CD4-positive, alpha-beta T cell treated with Interleukin-4 for 4 hours (primary cell): ENCODE data around the gene ACOT8.
"Not testable (repeated sequence)": the region's sequence is repeated elsewhere in the genome, so short reads cannot be mapped to it uniquely, and the experiment has no call there.

Experiments used
- DNase-seq: peaks from one replicate; pipeline ENCODE4 v3.0.0-alpha.2; 2020

The ACOT8 gene

DNA sequence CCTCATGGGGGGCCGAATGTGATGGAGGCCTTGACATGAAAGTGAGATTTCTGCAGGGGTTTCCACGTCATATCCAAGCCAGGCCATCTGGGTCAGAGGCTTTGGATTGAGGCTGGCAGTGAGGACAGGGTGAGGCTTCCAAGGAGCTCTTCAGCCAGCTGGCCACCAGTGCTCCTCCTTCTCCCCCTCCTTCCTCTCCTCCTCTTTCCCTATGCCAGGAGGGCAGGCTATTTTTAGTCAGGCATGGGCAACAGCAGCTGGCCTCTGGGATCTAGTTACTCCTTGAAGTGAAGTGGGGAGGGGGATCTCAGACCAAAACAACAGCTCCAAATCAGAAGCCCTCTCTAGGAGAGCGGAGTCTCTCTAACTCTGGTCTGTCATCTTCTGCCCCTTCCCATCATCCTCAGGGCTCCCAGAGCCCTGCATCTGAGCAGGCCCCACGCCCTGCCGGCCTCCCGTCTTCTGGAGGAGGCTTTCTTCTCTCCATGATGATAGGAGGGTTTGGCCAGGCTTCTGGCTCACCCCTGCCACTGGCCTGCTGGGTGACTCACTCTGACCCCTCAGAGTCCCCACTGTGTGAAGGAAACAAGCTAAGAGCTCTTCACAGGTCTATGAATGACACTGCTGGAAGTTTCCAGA lies 30.7 kb downstream of the ACOT8 start:
- DNase-seq, result no peak

DNA sequence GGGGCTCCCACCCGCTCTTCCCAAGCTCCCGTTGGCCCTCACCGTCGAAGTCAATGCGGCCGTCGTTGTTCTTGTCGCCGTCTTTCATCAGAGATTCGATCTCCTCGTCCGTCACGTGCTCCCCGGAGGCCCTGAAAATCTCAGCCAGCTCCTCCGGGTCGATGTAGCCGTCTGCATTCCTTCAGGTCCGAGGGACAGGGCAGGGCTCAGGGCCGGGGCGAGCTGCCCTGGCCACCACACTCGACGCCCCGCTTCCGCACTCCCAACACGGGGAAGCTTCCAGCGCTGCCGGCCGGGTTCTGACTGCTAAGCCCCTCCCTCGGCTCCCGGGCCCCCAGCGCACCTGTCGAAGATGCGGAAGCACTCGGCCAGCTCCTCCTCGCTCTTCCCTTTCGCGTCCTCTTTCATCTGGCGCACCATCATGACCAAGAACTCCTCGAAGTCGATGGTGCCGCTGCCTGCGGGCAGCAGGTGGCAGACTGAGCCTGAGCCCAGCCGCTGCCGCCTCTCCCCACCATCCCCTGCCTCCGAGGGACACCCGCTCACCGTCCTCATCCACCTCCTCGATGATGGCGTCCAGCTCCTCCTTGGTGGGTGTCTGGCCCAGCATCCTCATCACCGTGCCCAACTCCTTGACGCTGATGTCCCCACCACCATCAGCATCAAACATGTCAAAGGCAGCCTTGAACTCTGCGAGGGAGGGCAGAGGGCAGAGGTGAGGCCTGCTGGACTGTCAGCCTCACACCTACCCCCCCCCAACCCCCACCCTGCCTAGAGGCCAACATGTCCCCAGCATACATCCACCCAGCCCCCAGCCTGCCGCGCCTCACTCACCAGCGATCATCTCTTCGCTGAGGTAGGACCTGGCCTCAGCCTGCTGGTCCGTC lies 33.0 kb downstream of the ACOT8 start:
- peak; percentile 50 for DNase-seq

DNA sequence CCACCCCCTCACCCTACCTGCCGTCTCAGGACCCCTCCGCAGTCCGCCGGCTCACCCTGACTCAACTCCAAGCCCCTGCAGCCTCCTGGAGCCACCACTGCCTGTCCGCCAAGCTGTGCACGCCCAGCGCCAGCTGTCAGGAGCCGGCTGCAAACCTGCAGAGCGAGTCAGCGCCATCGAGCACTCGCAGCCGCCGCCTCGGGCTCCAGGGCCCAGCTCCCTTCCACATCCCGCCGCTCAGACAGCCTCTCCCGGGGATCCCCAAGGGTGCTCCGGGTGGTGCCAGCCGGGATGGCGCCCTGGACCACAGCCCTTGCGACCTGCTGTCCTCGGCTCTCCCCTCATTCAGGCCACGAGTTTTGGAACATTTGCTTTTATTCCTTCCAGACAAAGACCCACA lies 34.3 kb downstream of the ACOT8 start:
- no peak for DNase-seq

DNA sequence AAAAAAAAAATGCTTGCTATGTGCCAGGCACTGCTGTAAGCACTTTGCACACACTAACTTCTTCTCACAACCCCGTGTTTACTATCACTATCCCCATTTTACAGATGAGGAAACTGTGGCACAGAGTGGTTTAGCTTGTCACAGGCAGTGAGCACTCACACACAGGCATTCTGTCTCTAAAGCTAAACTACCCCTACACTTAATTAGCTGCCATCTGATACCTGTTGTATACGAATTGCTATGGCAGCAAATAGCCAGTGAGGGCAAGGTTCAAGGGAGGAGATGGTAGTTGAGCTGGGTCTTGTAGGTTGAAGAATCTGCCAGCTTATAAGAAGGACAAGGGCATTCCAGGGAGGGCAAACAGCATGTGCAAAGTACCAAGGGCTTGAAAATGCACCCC lies 35.2 kb downstream of the ACOT8 start:
- DNase-seq, result no peak

DNA sequence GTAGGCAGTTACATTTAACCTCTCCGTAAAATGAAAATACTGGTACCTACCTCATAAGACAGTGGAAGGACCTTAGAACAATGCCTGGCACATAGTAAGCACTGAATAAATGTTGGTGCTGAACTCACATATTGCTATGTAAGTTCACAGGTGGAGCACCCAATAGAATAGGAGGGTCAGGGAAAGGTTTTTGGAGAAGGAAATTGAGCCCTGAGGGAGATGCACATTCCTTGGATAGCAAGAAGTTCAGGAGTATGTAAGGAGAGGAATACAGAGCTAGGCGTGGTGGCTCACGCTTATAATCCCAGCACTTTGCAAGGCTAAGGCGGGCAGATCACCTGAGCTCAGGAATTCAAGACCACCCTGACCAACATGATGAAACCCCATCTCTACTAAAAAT lies 37.7 kb downstream of the ACOT8 start:
- no peak for DNase-seq

DNA sequence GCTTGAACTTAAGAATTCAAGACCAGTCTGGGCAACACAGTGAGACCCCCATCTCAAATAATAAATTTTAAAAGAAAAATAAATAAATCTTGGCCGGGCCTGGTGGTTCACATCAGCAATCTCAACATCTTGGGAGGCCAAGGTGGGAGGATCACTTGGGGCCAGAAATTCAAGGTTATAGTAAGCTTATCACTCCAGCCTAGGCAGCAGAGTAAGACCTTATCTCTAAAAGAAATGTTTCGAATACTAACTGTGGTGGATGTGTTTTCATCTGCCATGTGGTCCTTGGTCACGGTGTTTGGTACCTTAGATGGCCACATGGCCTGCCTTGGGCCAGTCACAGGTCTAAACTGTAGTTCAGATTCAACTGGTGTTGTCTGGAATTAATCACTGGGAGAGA lies 39.0 kb downstream of the ACOT8 start:
- no peak for DNase-seq

DNA sequence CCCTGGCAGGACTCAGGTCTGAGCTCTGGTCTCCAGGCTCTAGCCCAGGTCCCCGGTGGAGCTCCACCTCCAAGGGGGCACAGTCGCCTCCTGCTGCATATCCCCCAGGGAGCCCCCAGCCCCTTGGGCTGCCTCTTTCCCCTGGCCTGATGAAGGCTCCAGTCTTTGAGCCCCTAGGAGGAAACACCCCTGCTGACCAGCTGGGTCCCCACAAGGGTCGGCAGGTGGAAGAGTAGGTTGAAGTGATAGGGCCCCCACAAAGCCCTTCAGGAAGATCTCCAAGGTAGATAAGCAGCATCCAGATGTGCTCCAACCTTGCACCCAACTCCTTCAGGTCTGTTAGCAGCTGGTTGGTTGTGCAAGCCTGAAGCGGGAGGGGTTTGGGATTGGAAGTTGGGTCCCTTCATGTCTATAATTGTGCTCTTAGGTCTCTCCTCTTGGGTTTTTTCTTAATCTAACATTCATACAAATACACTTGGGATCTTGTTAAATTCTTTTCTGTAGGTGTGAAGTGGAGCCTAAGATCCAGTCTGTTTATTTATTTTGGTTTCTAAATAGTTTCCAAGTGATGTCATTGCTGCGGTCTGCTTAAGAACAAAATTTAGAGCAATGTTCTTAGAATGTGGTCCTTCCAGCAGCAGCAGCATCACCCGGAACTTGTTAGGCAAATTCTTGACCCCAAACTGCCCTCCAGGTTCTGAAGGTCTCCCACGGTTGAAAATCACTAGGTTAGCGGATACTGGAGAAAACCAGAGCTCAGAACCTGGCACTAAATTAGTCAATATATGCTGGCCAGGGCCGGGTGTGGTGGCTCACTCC lies 39.6 kb downstream of the ACOT8 start:
- no peak for DNase-seq

DNA sequence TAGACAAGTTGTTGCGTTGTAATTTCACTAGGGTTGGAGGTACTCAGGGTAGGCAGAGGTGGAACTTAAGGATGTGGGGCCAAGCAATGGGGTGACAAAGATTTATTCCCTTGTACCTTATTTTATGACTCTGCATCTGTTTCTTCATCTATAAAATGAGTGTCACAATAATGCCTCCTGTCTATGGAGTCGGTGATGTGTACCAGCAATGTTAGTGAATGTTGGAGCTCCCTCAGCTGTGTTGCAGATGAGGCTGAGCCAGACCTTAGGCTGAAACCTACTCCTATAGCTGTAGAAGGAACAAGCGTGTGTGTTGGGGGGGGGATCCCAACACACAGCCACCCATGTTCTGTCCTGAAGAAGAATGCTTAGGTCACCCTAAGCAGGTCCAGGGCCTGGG lies 40.2 kb downstream of the ACOT8 start:
- DNase-seq, result no peak

DNA sequence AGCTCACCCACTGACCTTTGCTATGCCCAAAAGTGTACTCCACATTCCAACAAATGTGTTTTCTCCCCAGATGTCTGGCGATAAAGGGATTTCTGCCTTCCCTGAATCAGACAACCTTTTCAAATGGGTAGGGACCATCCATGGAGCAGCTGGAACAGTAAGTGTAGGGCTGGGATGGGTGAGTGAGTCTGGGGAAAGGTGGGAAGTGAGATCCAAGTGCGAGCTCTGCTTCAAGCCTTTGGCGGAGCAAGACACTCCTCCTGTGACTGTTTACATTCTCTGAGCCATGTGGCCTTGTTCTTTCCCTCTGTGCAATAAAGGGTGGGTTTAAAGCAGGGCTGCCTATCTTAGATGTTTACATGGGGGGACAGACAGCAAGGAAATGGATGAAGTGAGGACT lies 42.9 kb downstream of the ACOT8 start:
- DNase-seq, result no peak

DNA sequence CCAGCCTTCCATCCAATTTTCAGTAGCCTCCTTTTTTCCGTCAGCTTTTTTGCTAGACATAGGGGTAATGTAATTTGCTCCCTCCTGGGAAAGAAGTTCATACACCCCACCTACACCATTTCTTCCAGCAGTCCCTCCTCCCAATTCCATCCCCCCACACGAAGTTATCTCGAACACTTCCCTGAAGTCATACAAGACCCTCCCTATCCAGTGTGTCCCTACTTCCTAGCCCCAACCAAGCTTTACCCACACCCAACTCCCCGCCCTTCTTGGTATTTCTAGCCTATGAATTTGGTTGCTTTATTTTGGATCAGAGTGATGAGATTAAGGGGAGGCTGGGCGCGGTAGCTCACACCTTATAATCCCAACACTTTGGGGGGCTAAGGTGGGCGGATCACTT lies 43.7 kb downstream of the ACOT8 start:
- DNase-seq, result no peak

DNA sequence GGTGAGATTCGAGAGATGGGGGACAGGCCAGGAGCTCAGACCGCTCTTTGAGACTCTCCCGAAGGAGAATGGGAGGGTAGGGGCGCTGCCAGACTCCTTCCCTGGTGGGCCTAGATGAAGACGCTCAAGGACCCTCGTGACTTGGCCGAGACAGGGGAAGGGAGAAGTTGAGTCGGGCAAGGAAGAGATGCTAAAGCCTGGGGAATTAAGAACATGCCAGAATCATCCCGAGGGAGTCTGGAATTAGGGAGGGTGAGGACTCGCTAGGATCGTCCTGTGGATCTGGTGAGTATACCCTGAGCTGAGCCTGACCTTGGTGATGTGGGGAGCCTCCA lies 44.2 kb downstream of the ACOT8 start:
- DNase-seq, result no peak

DNA sequence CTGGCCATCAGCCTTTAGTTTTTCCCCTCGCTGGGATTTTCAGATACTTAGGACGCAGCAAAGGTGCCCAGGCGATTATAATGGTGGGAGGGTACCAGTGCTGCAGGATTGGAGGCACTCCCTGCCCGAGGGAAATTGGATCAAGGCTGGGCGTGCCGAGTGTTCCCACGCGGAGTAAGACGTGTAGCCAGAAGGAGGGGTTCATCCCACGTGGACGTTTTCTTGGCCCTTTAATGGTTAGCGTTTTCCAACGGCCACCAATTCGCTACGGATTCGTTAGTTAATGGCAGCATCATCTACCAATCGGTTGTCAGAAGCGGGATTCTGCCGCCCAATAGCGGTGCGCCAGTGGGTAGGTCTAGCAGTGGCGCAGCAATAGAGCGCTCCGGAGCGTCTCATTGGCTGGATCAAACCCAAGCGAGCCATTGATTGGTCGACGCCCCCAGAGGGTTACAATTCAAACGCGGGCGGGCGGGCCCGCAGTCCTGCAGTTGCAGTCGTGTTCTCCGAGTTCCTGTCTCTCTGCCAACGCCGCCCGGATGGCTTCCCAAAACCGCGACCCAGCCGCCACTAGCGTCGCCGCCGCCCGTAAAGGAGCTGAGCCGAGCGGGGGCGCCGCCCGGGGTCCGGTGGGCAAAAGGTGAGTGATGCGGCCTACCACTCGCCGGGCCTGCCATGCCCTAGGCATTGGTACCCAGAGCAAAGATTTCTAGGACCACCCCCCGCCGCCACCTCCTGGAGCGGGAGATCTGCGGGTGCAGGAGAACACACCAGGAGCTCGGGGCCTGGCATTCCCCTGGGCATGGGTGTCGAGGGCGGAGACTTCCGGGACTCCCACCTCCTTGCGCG lies 44.8 kb downstream of the ACOT8 start, which contains the start of gene UBE2C:
TSS of gene UBE2C (plus strand) at position 488 of the 849 bp plus-strand sequence. CDS start at position 540, 52 bp downstream.
- DNase-seq, result peak; percentile 98

DNA sequence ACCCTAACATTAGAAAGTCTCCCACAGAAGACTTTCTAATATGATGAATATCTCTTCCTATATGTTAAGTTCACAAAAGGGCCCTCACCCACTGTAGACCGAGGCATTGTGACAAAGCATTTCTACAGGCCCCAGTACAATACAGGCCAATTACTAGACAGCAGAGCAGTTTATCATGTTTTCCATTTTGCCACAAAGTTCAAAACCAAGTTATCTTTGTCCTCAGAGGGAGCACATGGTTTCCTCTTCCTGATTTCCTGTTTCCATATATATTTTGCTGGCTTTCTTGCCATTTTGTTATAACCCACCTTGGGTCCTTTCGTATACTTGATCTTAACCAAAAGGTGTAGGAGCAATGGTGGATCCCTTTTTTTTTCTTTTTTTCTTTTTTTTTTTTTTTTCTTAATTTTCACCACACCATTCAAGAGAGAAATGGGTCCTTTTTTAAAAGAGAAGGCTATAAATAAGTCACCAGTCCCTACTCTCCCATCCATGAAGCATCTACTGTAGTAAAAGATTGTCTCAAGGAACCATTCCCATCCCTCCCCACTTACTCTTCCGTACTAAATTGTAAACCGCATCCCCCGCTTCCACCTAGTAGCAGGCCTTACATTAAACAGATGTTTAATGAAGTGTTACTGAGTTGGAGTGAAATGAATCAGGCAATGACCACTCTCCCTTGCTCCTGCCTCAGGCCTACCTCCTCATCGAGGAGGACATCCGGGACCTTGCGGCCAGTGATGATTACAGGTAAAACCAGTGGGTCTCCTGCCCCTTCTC lies 46.8 kb downstream of the ACOT8 start:
- no peak for DNase-seq

DNA sequence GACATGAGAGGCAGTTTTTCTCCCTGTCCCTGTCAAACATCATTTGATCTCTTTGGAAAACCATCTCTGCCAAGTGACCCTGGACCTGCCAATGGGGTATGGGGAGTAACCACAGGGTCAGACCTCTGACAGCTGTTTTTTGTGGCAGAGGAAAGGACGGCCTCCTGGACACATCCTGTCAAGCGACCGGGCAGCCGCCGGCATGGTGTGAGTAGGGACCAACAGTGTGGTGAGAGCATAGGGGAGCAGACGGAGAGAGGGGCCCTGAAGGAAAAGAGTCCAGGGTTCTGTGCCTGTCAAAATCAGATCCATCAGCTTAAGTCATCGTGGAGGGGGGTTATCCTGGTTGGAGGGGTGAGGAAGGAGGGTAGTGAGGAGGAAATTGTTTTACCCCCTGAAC lies 55.3 kb downstream of the ACOT8 start:
- no peak for DNase-seq

DNA sequence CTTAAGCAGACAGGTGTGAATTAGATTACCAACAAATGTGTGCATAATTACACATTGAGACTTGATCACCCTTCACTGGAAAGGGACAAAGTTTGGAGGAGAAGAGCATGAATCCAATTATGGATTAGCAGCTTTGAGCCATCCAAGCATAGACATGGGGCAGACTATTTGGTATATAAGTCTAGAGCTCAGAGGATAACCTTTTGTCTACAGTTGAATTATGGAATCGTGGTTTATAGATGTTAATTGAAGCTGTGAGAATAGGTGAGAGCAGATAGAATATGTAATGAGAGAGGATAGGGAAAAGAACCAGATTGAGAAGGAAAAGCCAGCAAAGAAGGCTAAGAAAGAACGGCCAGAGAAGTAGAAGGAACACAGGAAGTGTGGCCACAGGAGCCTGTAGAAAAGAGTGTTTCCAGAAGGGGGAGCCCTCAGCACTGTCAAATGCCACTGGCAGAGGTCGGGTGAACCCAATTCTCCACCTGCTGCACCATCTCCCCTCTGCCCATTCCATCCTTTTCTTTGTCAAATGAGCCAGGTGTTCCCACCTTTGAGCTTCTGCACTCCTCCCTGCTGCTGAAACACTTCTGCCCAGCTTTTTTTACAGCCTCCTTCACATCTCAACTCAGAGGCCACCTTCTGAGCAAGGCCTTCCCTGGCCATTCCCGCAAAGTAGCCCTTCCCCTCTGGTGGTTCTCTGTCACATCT lies 58.1 kb downstream of the ACOT8 start:
- peak; percentile 66 for DNase-seq

DNA sequence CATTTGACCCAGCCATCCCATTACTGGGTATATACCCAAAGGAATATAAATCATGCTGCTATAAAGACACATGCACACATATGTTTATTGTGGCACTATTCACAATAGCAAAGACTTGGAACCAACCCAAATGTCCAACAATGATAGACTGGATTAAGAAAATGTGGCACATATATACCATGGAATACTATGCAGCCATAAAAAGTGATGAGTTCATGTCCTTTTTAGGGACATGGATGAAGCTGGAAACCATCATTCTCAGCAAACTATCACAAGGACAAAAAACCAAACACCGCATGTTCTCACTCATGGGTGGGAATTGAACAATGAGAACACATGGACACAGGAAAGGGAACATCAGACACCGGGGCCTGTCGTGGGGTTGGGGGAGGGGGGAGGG lies 59.2 kb downstream of the ACOT8 start:
- DNase-seq, result not testable (repeated sequence)

DNA sequence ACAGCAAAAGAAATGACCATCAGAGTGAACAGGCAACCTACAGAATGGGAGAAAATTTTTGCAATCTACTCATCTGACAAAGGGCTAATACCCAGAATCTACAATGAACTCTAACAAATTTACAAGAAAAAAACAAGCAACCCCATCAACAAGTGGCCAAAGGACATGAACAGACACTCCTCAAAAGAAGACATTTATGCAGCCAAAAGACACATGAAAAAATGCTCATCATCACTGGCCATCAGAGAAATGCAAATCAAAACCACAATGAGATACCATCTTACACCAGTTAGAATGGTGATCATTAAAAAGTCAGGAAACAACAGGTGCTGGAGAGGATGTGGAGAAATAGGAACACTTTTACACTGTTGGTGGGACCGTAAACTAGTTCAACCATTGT lies 59.7 kb downstream of the ACOT8 start:
- not testable (repeated sequence) for DNase-seq

DNA sequence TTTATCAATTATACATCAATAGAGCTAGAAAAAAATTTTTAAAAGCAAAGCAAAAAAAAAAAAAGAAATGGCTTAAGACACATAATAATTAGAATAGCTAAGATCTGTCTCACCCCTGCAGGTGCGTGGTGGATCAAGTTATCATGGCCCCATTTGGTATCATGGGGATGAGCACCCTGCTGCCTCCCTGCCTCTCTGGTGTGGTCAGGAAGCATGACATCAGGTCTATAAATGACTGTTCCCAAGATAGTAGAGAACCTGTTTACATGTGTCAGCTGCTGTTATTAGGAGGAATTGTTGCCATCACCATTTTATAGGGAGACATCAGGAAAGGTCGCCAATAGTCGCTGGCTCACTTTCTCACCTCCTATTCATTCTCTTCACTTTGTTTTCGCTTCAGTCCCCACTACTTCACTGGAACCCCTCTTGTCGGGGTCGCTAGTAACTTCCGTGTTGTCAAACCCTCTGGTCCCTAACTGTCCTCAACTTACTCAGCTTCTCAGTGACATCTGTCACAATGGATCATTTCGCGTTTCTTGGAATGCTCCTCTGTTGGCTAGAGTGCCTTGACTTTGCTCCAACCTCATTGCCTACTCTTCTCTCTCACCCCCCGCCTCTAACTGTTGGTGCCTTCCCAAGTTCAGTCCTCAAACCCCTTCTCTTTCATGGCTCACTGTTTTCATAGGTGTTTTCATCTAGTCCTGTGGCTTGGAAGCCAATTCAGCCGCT lies 60.7 kb downstream of the ACOT8 start:
- no peak for DNase-seq

DNA sequence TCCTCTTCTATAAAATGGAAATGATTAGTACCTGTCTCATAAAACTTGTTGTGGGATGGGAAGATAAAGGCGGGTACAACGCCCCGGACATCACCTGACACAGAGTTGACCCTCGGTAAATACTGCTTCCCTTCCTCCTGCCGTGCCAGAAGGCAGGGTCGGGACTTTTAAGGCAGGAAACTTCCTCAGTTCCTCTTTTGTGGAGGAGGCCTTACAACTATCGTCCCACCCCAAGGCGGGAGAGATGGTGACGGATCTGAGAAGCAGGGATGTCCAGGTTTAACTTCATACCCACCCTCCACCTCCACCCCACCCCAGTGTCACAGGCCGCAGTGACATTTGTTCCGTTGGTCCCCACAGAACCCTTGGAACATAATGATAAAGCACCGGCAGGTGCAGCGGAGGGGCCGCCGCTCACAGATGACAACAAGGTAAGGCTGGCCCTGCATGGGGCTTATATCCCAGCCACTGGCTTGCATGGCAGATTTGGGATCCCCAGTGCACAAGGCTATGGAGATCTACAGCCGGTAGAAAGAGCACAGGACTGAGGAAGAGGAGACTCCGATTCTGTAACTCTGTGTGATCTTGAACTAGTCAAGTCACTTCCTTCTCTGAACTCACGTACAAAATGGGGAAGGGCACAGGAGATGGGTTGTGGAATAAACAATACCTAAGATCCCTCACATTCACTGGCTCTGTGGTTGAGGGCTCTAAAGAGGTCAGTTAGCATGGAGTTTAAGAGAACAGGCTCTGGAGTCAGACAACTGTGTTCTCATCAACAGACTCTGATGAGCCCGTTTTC lies 64.7 kb downstream of the ACOT8 start:
- peak; percentile 8 for DNase-seq
